ENCODE results near the gene COL23A1. TPM values are rescaled to one million over a fixed set of nuclear protein-coding genes. Genes with fewer than 3 reads are reported as not detected.

COL23A1 gene
- total and polyA plus RNA-seq, 2 experiments from 2014 or later, result 4.8 to 8.2 TPM

DNA sequence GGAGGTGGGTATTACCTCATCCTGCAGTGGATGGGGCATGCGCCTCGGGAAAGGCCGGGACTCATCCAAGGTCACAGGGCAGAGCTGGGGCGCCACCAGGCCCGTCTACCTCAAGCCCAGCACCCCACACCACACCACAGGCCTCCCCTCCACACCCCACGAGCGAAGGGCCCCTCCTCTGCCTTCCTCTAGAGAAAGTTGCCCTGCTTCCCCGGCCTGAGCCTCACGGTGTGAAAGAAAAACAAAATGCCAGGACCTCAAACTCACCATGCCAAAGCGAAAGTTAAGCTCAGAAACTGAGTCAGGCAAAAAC is 161.1 kb downstream of the COL23A1 start (continued):
- TF ChIP-seq, protein P1, sequence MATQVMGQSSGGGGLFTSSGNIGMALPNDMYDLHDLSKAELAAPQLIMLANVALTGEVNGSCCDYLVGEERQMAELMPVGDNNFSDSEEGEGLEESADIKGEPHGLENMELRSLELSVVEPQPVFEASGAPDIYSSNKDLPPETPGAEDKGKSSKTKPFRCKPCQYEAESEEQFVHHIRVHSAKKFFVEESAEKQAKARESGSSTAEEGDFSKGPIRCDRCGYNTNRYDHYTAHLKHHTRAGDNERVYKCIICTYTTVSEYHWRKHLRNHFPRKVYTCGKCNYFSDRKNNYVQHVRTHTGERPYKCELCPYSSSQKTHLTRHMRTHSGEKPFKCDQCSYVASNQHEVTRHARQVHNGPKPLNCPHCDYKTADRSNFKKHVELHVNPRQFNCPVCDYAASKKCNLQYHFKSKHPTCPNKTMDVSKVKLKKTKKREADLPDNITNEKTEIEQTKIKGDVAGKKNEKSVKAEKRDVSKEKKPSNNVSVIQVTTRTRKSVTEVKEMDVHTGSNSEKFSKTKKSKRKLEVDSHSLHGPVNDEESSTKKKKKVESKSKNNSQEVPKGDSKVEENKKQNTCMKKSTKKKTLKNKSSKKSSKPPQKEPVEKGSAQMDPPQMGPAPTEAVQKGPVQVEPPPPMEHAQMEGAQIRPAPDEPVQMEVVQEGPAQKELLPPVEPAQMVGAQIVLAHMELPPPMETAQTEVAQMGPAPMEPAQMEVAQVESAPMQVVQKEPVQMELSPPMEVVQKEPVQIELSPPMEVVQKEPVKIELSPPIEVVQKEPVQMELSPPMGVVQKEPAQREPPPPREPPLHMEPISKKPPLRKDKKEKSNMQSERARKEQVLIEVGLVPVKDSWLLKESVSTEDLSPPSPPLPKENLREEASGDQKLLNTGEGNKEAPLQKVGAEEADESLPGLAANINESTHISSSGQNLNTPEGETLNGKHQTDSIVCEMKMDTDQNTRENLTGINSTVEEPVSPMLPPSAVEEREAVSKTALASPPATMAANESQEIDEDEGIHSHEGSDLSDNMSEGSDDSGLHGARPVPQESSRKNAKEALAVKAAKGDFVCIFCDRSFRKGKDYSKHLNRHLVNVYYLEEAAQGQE (IDR thresholded peaks at IDR 0.05; ENCODE audit: unreplicated experiment), result no peak
- TF ChIP-seq EZH2 (IDR thresholded peaks at IDR 0.05; ENCODE audit: low read depth, unreplicated experiment), result no peak

DNA sequence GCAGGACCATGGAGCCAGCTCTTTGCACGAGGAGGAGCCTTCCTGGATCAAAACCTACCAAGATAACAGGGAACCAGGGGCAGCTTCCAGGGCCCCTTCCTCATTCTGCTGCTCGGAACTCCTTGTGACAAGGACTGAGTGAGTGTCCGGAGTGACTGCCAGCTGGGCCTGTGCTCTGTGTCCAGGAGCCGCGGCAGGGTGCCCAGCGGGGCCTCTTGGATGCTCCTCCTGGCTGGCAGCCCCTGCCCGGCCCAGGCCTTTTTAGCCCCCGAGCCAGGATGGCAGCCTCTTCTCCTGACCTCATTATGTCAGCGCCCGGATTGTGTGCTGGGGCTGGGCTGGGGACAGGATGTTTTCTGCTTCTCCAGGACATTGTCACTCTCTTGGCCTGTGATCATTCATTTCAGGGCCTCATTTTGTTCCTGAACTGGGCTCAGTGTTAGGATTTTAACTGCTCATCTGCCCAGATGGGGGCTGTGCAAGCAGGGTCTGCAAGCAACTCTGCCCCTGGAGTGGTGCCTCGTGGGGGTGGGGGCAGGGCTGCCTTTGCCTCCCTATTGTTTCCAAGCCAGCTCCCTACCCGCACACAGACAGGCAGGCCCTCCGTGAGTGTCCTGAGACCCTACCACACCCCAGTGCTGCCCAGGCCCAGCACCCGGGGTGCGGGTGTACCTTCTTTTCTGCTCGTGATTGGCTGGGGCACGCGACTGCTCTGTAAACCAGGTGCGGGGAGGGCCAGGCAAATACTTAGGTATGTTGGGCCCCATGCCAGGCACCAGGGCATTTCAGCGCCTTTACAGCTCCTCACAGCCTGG is 161.6 kb downstream of the COL23A1 start:
- H3K4me3 ChIP-seq, result no peak overlapping the region
- H3K27me3 Mint-ChIP-seq (ENCODE audit: insufficient read depth, low read depth, poor library complexity), result peaks cover 7% of the 10 kb centered on the region
- no peaks in the 10 kb centered on the region for H4K20me1 ChIP-seq (replicated peaks; ENCODE audit: insufficient read depth)
- no peak overlapping the region; the same call in 1 of the 2 replicates for H3K4me2 ChIP-seq
- no peak overlapping the region for H3K4me3 Mint-ChIP-seq
- peaks cover 5% of the 10 kb centered on the region; the same call in 2 of the 3 replicates for H3K36me3 Mint-ChIP-seq (ENCODE audit: low read depth)
- ATAC-seq (peak; percentile 60), DNase-seq (ENCODE audit: low spot score) (no peak)
- peaks cover 32% of the 10 kb centered on the region for H3K4me1 Mint-ChIP-seq
- no peaks in the 10 kb centered on the region for H3F3A ChIP-seq (replicated peaks; ENCODE audit: low read depth)
- H2AFZ ChIP-seq, result no peak overlapping the region
- peak overlapping the region; percentile 36; the same call in 1 of the 2 replicates for H3K27ac Mint-ChIP-seq
- no peaks in the 10 kb centered on the region for H3K79me2 ChIP-seq (replicated peaks; ENCODE audit: insufficient read depth)
- no peaks in the 10 kb centered on the region for H3K27me3 ChIP-seq (ENCODE audit: insufficient read depth)
- no peak overlapping the region for H3K27ac ChIP-seq (ENCODE audit: low read depth)
- no peak for TF ChIP-seq JUNB (IDR thresholded peaks at IDR 0.05; ENCODE audit: unreplicated experiment)
- TF ChIP-seq NANOG (IDR thresholded peaks at IDR 0.05; ENCODE audit: borderline replicate concordance), result no peak
- no peak for TF ChIP-seq CREB1 (CRISPR knock-in tag; IDR thresholded peaks at IDR 0.05; ENCODE audit: low read depth)
- TF ChIP-seq STAT1 (IDR thresholded peaks at IDR 0.05; ENCODE audit: unreplicated experiment), result no peak
- TF ChIP-seq POLR2AphosphoS5 (IDR thresholded peaks at IDR 0.05; ENCODE audit: low read depth), result no peak
- TF ChIP-seq, protein P2, sequence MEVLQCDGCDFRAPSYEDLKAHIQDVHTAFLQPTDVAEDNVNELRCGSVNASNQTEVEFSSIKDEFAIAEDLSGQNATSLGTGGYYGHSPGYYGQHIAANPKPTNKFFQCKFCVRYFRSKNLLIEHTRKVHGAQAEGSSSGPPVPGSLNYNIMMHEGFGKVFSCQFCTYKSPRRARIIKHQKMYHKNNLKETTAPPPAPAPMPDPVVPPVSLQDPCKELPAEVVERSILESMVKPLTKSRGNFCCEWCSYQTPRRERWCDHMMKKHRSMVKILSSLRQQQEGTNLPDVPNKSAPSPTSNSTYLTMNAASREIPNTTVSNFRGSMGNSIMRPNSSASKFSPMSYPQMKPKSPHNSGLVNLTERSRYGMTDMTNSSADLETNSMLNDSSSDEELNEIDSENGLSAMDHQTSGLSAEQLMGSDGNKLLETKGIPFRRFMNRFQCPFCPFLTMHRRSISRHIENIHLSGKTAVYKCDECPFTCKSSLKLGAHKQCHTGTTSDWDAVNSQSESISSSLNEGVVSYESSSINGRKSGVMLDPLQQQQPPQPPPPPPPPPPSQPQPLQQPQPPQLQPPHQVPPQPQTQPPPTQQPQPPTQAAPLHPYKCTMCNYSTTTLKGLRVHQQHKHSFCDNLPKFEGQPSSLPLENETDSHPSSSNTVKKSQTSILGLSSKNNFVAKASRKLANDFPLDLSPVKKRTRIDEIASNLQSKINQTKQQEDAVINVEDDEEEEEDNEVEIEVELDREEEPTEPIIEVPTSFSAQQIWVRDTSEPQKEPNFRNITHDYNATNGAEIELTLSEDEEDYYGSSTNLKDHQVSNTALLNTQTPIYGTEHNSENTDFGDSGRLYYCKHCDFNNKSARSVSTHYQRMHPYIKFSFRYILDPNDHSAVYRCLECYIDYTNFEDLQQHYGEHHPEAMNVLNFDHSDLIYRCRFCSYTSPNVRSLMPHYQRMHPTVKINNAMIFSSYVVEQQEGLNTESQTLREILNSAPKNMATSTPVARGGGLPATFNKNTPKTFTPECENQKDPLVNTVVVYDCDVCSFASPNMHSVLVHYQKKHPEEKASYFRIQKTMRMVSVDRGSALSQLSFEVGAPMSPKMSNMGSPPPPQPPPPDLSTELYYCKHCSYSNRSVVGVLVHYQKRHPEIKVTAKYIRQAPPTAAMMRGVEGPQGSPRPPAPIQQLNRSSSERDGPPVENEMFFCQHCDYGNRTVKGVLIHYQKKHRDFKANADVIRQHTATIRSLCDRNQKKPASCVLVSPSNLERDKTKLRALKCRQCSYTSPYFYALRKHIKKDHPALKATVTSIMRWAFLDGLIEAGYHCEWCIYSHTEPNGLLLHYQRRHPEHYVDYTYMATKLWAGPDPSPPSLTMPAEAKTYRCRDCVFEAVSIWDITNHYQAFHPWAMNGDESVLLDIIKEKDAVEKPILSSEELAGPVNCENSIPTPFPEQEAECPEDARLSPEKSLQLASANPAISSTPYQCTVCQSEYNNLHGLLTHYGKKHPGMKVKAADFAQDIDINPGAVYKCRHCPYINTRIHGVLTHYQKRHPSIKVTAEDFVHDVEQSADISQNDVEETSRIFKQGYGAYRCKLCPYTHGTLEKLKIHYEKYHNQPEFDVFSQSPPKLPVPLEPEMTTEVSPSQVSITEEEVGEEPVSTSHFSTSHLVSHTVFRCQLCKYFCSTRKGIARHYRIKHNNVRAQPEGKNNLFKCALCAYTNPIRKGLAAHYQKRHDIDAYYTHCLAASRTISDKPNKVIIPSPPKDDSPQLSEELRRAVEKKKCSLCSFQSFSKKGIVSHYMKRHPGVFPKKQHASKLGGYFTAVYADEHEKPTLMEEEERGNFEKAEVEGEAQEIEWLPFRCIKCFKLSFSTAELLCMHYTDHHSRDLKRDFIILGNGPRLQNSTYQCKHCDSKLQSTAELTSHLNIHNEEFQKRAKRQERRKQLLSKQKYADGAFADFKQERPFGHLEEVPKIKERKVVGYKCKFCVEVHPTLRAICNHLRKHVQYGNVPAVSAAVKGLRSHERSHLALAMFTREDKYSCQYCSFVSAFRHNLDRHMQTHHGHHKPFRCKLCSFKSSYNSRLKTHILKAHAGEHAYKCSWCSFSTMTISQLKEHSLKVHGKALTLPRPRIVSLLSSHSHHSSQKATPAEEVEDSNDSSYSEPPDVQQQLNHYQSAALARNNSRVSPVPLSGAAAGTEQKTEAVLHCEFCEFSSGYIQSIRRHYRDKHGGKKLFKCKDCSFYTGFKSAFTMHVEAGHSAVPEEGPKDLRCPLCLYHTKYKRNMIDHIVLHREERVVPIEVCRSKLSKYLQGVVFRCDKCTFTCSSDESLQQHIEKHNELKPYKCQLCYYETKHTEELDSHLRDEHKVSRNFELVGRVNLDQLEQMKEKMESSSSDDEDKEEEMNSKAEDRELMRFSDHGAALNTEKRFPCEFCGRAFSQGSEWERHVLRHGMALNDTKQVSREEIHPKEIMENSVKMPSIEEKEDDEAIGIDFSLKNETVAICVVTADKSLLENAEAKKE (CRISPR knock-in tag; IDR thresholded peaks at IDR 0.05), result no peak
- TF ChIP-seq, protein P3, sequence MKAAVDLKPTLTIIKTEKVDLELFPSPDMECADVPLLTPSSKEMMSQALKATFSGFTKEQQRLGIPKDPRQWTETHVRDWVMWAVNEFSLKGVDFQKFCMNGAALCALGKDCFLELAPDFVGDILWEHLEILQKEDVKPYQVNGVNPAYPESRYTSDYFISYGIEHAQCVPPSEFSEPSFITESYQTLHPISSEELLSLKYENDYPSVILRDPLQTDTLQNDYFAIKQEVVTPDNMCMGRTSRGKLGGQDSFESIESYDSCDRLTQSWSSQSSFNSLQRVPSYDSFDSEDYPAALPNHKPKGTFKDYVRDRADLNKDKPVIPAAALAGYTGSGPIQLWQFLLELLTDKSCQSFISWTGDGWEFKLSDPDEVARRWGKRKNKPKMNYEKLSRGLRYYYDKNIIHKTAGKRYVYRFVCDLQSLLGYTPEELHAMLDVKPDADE (IDR thresholded peaks at IDR 0.05), result no peak
- TF ChIP-seq, protein P4, sequence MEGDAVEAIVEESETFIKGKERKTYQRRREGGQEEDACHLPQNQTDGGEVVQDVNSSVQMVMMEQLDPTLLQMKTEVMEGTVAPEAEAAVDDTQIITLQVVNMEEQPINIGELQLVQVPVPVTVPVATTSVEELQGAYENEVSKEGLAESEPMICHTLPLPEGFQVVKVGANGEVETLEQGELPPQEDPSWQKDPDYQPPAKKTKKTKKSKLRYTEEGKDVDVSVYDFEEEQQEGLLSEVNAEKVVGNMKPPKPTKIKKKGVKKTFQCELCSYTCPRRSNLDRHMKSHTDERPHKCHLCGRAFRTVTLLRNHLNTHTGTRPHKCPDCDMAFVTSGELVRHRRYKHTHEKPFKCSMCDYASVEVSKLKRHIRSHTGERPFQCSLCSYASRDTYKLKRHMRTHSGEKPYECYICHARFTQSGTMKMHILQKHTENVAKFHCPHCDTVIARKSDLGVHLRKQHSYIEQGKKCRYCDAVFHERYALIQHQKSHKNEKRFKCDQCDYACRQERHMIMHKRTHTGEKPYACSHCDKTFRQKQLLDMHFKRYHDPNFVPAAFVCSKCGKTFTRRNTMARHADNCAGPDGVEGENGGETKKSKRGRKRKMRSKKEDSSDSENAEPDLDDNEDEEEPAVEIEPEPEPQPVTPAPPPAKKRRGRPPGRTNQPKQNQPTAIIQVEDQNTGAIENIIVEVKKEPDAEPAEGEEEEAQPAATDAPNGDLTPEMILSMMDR (conservative IDR thresholded peaks at IDR 0.05; ENCODE audit: low read depth in 2 of 2), result no peak
- TF ChIP-seq EZH2phosphoT487 (IDR thresholded peaks at IDR 0.05; ENCODE audit: unreplicated experiment), result no peak
- TF ChIP-seq ZNF331 (CRISPR knock-in tag; IDR thresholded peaks at IDR 0.05; ENCODE audit: low read depth), result no peak
- H3K4me1 ChIP-seq (ENCODE audit: insufficient read depth), result peaks cover 6% of the 10 kb centered on the region; the same call in 1 of the 2 replicates
- peaks cover 9% of the 10 kb centered on the region for H3K9me3 Mint-ChIP-seq
- no peaks in the 10 kb centered on the region for H3K36me3 ChIP-seq (ENCODE audit: insufficient read depth)
- H3K9me2 ChIP-seq (ENCODE audit: insufficient read depth), result no peaks in the 10 kb centered on the region

All from GM23338 (cell line).